GM10248 (cell line): ENCODE results near the gene MYO5B.

Experiments
- CTCF ChIA-PET: fragments of 300-600 bp; sonication (Branson Sonifier 250); formaldehyde crosslinking; extraction: SDS; loops from one replicate; lab custom pipeline; 2021; ENCODE audit warnings: antibody characterized with exemption; lab: Yijun Ruan, JAX
- POLR2A ChIA-PET: fragments of 350-650 bp; sonication (Branson Sonifier 250); formaldehyde crosslinking; extraction: SDS; loops from one replicate; lab custom pipeline; 2020; ENCODE audit warnings: antibody characterized with exemption; lab: Yijun Ruan, JAX
- DNase-seq: peaks from one replicate; pipeline ENCODE4 v3.0.0; 2012; ENCODE audit errors: extremely low spot score
- TF ChIP-seq, protein P1 (sequence below): IDR thresholded peaks from 2 replicates; pipeline ENCODE4 v1.5.1; 2012; ENCODE audit warnings: mild to moderate bottlenecking, low read depth; ENCODE audit errors: extremely low read depth, missing control alignments, control extremely low read depth

MYO5B gene

DNA sequence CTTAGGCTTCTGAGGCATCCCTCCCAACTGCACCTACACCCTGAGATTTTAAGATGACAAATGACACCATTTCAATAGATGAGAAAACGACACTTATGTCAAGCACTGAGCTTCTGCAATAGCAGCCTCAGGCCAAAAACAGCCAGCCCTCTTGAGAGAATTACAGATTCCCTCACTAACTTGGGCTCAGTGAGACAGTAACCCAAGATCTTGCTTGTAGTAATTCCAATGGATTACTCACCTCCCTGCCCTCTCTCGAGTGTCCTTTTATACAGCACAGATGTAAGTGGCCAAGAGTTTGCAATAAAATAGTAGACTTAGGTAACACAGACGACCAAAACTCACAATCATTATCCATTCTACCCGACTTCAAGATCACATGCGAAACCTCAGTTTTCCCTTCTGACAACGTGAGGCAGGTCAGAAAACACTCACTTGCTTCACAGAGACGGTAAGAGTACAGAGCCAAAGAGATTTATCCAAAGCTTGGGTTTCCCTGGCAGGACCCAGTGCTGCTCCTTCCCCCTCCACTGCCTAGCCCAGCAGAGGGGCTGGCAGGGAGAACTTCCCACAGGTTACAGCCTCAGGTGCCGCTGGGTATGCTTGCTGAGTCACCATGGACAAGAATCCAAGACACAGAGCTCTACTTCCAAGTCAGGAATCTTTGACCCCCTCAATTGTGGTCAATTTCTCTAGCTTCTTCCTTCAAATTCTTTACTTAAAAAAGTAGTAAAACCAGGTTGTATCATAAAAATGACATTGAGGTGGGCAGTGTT, 181.4 kb downstream of the MYO5B start:
- DNase-seq: no peak
- ChIA-PET POLR2A (no interaction called here), CTCF (no interaction called here)
- TF ChIP-seq, protein P1, sequence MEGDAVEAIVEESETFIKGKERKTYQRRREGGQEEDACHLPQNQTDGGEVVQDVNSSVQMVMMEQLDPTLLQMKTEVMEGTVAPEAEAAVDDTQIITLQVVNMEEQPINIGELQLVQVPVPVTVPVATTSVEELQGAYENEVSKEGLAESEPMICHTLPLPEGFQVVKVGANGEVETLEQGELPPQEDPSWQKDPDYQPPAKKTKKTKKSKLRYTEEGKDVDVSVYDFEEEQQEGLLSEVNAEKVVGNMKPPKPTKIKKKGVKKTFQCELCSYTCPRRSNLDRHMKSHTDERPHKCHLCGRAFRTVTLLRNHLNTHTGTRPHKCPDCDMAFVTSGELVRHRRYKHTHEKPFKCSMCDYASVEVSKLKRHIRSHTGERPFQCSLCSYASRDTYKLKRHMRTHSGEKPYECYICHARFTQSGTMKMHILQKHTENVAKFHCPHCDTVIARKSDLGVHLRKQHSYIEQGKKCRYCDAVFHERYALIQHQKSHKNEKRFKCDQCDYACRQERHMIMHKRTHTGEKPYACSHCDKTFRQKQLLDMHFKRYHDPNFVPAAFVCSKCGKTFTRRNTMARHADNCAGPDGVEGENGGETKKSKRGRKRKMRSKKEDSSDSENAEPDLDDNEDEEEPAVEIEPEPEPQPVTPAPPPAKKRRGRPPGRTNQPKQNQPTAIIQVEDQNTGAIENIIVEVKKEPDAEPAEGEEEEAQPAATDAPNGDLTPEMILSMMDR: no peak

DNA sequence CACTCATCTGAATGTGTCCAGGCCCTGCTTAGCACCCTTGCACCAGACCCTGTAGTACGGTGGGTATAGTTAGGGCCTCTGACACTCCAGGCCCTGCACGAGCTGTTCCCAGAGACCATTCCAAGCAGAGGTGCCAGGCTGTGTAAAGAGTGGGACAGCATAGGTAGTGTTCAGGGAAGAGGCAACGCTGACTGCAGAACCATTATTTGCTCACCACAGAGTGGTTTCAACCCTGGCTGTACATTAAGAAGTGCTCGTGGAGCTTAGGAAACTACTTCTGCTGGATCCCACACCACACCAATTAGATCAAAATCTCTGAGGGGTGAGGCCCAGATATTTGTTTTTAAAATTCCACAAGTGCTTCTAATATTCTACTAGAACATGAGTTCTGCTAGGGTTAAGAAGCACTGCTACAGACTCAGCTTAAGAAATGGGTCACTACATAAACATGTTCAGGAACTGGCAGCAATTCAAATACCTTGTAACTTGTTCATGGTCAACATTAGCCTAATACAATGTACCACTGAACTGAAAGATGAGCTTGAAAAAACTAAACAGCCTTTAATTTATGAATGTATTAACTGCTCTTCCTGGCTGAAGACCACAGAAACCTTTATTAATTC, 183.0 kb downstream of the MYO5B start:
- POLR2A ChIA-PET: no interaction called here

DNA sequence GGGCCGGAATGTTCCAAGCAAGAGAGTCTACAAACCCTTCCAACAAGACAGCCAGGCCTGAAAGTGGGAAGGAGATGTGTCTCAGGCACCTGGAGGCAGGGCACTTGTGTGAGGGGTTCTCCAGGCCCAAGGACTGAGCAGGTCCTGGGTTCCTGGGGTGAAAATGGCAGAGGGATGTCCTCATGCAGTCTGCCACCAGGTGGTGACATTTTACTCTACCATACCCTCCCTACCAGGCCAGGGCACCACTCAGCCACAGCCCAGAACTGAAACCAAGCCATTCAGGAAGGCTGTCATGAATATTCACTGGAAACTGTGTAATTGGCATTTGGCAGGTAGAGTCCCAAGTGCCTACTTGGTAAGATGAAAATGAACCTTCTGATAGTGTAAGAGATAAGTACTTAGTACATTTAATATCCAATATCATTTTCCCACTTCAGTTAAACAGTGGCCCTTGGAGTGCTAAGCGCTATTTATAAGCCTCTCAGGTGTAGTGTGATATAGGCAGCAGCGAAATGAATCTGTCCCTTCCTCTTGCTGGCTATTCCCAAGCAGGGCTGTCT, 185.1 kb downstream of the MYO5B start:
- POLR2A ChIA-PET: no interaction called here
- DNase-seq: peak; percentile 45
- CTCF ChIA-PET: interaction anchor here (1.0 to 1.2 kb wide), 4 partner anchors 9 to 347 kb away, joined by 3 to 7 read pairs (median 3); no protein-coding TSS in a partner anchor
- TF ChIP-seq, protein P1: peak; percentile 45

More for the DNA sequence above, 183.0 kb downstream of the MYO5B start:
- no peak for DNase-seq
- TF ChIP-seq, protein P1: no peak
- CTCF ChIA-PET: interaction anchor here (1.2 to 1.8 kb wide), 4 partner anchors 16 to 417 kb away, joined by 3 to 6 read pairs (median 4); no protein-coding TSS in a partner anchor

DNA sequence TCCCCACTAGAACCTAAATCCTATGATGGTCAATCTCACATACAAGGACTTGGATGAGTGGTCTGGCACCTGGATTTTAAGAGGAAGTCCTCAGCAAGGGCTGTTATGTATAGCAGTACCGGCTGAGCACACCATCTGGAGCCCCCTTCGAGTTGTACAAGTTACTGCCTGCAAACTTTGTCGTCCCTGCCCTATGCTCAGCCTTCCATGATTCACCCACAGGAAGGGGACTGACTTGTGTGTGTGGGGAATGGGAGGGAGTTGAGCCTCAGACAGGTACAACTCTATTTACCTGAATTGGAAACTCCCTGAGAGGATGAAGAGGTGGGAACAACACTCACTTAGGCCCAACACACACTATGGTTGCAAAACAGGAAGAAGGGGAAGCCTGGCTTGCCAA, 186.6 kb downstream of the MYO5B start:
- no peak for DNase-seq
- ChIA-PET POLR2A (no interaction called here), CTCF (interaction anchor here (2.3 kb wide), 1 partner anchor 349 kb away, joined by 8 read pairs; no protein-coding TSS in a partner anchor)
- TF ChIP-seq, protein P1: no peak

DNA sequence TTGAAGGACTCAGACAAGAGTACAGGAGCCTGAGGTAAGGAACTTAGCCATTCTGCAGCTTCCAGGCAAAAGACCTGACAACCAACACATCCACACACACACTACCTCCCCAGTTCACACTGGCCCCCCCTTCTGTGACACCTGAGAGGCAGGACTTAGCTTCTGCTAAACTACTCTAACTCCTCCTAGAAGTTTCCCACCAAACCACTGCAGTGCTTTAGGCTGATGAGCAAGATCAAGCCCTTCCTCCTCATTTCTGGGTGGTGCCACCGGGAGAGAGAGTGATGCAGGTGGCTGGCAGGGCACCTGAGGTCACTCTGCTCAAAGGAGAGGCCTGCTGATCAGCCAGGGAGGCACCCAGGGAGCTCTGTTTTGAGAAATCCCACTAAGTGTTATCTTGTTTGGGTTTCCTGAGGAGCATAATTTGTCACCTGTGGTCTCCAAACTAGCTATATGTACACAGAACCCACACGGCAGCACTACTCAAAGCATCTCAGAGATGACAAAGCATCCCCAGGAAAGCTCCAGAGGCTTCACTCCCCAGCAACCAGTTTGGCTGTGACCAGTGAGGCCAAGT, 188.4 kb downstream of the MYO5B start:
- ChIA-PET POLR2A (no interaction called here), CTCF (interaction anchor here (1.0 to 2.3 kb wide), 2 partner anchors 197 to 351 kb away, joined by 4 to 8 read pairs; no protein-coding TSS in a partner anchor)
- no peak for DNase-seq
- TF ChIP-seq, protein P1: no peak

DNA sequence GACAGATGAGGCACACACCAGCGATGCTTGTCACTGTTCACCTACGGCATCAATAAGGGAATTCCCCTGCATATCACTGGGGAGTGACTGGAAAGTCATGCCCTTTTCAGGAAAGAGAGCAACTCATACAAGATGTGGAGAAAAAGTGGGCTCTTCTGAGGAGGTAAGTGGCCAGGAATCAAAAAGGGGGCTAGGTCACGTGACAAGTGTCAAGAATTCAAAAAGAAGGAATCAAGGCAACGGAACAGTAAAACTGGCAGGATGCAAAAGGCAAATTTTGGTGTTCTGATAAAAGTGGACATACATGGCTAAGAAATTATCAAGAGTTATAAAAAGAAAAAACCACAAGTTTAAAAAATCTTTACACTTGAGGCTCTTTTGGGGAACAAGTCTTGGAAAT, 190.9 kb downstream of the MYO5B start:
- DNase-seq: no peak
- ChIA-PET CTCF (interaction anchor here (2.1 kb wide), 1 partner anchor 425 kb away, joined by 10 read pairs; no protein-coding TSS in a partner anchor), POLR2A (no interaction called here)
- TF ChIP-seq, protein P1: no peak
